Right atrium auricular region (tissue), 2 donors: Measurements from ENCODE around the gene CDC42SE1. TPM values are rescaled to one million over a fixed set of nuclear protein-coding genes. Genes with fewer than 3 reads are reported as not detected.
A peak's percentile ranks its signal among the peaks of the same experiment; 100 is the strongest.

ENCODE experiments used
- DNase-seq: peaks from one replicate; pipeline ENCODE4 v3.0.0-alpha.2; 2019; ENCODE audit warnings: low spot score
- H3K27ac ChIP-seq, 2 donors: fragments of 200-600 bp; sonication (generic); 1 replicate in 1 of 2; 2 replicates in 1 of 2; pipeline ENCODE4 v1.5.1; 2016 to 2019
- H3K27me3 ChIP-seq, 2 donors: fragments of 200-600 bp; sonication (generic); one replicate each; pipeline versions ENCODE4 v1.5.1 to v1.6.0; 2017 to 2019
- H3K36me3 ChIP-seq: fragments of 200-600 bp; sonication (generic); one replicate; pipeline ENCODE4 v1.5.1; 2016
- H3K4me1 ChIP-seq, 2 donors: fragments of 200-600 bp; sonication (generic); one replicate each; pipeline versions ENCODE4 v1.5.1 to v1.6.0; 2017 to 2019
- H3K4me3 ChIP-seq, 2 donors: fragments of 200-600 bp; sonication (generic); 1 replicate in 1 of 2; 2 replicates in 1 of 2; pipeline ENCODE4 v1.5.1; 2017 to 2019; ENCODE audit warnings: mild to moderate bottlenecking in 1 of 2, moderate library complexity in 1 of 2
- H3K9me3 ChIP-seq, 2 donors: fragments of 200-600 bp; sonication (generic); one replicate each; pipeline ENCODE4 v1.5.1; 2019
- total RNA-seq, 2 donors: library from RNA; depleted of rRNA; stranded (reverse); fragments of >200 nt; gene quantifications; one replicate each; pipeline ENCODE4 v1.1.0, GENCODE V29; 2016
- TF ChIP-seq, protein P1 (sequence below), 2 donors: fragments of 200-600 bp; sonication (generic); IDR thresholded peaks; one replicate each; pipeline ENCODE4 v1.5.1; 2019; ENCODE audit warnings: antibody characterized with exemption in 2 of 2

CDC42SE1 gene
- total RNA-seq, 2 donors from 2014 or later, result 18.2 to 37.5 TPM

DNA sequence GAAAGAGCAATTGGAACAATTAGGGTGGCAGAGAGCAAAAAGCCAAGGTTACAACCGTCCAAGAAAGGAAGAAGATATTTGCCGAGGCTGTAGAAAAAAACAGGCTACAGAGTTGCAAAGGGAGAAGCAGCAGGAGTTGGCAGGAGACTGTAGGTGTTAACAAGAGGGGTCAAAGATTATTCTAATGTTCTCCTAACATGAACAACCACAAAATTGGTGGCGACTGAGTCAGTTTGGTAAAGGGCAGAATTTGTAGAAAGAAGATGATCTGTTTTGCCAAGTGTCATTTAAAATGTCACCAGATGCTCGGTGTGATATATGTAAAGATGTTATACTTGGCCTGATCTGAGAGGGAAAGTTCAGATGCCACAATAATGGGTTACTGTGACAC, 51.6 kb downstream of the CDC42SE1 start:
- peak overlapping the region; percentile 71 to 76 for H3K4me3 ChIP-seq
- no peak for DNase-seq
- peaks cover 0 to 78% of the 10 kb centered on the region in 2 donors for H3K4me1 ChIP-seq
- TF ChIP-seq, protein P1, sequence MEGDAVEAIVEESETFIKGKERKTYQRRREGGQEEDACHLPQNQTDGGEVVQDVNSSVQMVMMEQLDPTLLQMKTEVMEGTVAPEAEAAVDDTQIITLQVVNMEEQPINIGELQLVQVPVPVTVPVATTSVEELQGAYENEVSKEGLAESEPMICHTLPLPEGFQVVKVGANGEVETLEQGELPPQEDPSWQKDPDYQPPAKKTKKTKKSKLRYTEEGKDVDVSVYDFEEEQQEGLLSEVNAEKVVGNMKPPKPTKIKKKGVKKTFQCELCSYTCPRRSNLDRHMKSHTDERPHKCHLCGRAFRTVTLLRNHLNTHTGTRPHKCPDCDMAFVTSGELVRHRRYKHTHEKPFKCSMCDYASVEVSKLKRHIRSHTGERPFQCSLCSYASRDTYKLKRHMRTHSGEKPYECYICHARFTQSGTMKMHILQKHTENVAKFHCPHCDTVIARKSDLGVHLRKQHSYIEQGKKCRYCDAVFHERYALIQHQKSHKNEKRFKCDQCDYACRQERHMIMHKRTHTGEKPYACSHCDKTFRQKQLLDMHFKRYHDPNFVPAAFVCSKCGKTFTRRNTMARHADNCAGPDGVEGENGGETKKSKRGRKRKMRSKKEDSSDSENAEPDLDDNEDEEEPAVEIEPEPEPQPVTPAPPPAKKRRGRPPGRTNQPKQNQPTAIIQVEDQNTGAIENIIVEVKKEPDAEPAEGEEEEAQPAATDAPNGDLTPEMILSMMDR (IDR thresholded peaks at IDR 0.05), result no peak
- no peaks in the 10 kb centered on the region for H3K36me3 ChIP-seq
- no peaks in the 10 kb centered on the region for H3K9me3 ChIP-seq
- no peaks in the 10 kb centered on the region for H3K27me3 ChIP-seq
- H3K27ac ChIP-seq, result peak overlapping the region; percentile 96

DNA sequence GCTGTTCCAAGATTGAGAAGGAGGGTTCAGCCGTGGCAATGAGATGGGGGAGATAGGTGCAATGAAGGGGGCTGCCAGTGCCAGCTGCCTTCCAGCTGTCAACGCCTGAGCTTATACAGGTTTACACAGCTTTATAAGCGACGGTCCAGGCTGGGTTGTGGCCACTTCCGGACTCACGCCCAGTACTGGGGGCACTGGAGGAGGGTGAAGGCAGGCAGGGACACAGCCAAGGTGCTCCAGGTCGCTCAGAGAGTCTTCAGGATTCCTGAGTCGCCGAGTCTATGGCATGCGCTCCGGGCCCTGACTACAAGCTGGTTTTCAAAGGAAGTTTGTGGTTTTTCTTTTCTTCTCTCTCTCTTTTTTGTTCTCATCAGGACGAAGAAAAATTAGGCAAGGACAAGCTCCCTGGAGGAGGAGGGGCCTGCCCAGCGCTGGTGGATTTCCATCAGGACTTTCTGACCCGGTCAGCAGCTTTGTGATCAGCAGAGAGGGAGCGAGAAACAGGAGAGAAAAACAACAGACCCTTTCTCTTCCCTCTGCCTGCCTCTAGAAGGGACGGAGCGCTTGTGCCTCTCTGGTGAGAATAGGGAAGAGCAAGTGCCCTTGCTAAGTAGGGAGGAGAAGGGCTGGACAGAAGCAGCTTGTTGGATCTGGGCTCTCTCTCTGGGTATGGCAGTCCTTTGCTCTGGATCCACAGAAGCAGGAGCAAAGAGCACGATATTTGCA, 52.9 kb downstream of the CDC42SE1 start, which contains the start of gene MINDY1:
MINDY1 (minus strand) TSS at position 576 of the 726 bp plus-strand sequence. CDS start 4,285 bp downstream, outside the sequence.
- Histone ChIP-seq H3K27ac (peak within 1 kb of the TSS; percentile 96), H3K27me3 (no peaks in the 10 kb centered on the region), H3K9me3 (no peaks in the 10 kb centered on the region), H3K36me3 (peaks cover 13% of the 10 kb centered on the region), H3K4me3 (peak within 1 kb of the TSS; percentile 59 to 76), H3K4me1 (peaks cover 0 to 76% of the 10 kb centered on the region in 2 donors)
- DNase-seq, result peak; percentile 78
- TF ChIP-seq, protein P1 (IDR thresholded peaks at IDR 0.05), result peak in 1 of 2 donors; percentile 57

DNA sequence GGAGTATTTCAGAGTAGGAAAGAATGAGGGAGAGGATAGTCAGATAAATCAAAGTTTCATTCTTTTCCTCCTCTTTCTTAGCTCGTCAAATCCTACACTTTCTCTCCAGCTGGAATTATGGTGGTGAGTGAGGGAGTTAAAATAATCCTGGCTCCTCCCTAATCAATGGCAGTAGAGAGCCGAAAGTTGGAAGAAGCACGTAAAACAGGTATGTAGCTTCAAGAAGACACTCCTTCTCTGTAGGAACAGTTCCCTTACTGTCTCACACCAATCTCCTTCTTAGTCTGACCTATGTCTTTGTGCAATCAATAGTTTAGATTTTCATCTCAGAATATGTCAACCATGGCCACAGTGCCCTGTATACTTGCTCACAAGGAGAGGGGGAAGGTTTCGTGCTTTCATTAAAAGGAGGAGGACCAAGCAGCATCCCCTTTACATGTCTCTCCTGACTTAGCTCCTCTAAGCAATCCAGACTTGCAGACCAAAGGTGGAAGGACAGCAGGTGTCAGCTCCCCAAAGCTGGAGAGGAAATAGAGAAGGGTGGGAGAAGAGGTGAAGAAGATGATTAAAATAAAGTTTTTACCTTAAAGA, 53.6 kb downstream of the CDC42SE1 start:
- no peaks in the 10 kb centered on the region for H3K9me3 ChIP-seq
- H3K36me3 ChIP-seq, result peaks cover 20% of the 10 kb centered on the region
- peak overlapping the region; percentile 96 for H3K27ac ChIP-seq
- H3K4me1 ChIP-seq, result peaks cover 0 to 71% of the 10 kb centered on the region in 2 donors
- no peaks in the 10 kb centered on the region for H3K27me3 ChIP-seq
- TF ChIP-seq, protein P1 (IDR thresholded peaks at IDR 0.05), result no peak
- DNase-seq, result no peak
- peak overlapping the region; percentile 59 for H3K4me3 ChIP-seq

DNA sequence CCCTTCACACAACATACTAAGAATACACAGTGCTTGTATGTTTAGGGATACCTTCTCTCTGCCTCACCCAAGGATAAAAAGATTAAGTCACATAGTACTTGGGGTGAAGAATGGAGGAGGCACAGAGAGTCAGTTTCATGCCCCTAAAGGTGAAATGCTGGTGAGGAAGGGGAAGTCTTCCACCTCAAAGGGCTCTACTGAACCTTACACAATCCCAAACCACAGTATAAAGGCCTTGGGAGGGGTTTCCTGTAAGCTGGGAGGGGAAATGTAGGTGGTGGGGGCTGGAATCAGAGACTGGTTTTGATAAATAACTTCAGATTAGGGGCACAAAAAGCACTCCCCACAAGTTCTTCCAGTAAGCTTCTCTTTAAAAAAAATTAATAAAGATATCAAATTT, 56.2 kb downstream of the CDC42SE1 start:
- H3K36me3 ChIP-seq, result peaks cover 46% of the 10 kb centered on the region
- peak overlapping the region in 1 of 2 donors; percentile 25 for H3K27ac ChIP-seq
- H3K9me3 ChIP-seq, result no peaks in the 10 kb centered on the region
- TF ChIP-seq, protein P1 (IDR thresholded peaks at IDR 0.05), result no peak
- H3K4me1 ChIP-seq, result peaks cover 0 to 56% of the 10 kb centered on the region in 2 donors
- H3K4me3 ChIP-seq, result peak overlapping the region; percentile 7 to 20
- no peak for DNase-seq
- H3K27me3 ChIP-seq, result no peaks in the 10 kb centered on the region

DNA sequence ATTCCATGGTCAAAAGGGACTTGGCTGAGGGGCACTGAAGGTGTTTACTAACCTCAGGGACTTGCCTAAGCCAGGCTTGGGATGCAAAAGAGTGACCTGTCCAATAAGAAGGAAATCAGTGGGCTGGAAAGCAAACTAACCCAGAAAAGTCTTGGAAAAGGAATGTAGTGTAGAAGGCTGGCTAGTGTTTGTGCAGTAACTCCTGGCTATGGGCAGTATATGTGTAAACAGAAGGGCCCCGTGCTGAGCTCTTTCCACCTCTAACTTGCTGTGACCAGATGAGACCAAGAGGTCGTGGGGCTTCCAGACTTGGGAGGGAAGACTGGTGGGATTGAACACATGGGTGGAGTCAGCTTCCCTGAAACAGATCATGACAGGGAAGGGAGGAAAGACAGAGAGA, 56.8 kb downstream of the CDC42SE1 start:
- peaks cover 0 to 51% of the 10 kb centered on the region in 2 donors for H3K4me1 ChIP-seq
- no peak overlapping the region for H3K4me3 ChIP-seq
- DNase-seq, result no peak
- no peaks in the 10 kb centered on the region for H3K27me3 ChIP-seq
- peak overlapping the region in 1 of 2 donors; percentile 25 for H3K27ac ChIP-seq
- TF ChIP-seq, protein P1 (IDR thresholded peaks at IDR 0.05), result no peak
- peaks cover 52% of the 10 kb centered on the region for H3K36me3 ChIP-seq
- H3K9me3 ChIP-seq, result no peaks in the 10 kb centered on the region
